Mucosa of descending colon (tissue), 3 donors: ENCODE measurements around the gene CASZ1. TPM values are rescaled to one million over a fixed set of nuclear protein-coding genes. Genes with fewer than 3 reads are reported as not detected.

ENCODE experiments used
- ATAC-seq: fragments of 200-7000 bp; cut with Tn5 transposase; one replicate; pipeline ENCODE4 v1.9.1; 2020; ENCODE audit warnings: mild to moderate bottlenecking, moderate library complexity
- DNase-seq, 3 donors: peaks; one replicate each; pipeline ENCODE4 v3.0.0-alpha.2; 2020
- H3K36me3 ChIP-seq: fragments of 200-600 bp; one replicate; pipeline ENCODE4 v1.8.0; 2021; ENCODE audit warnings: low read depth, mild to moderate bottlenecking
- H3K4me1 ChIP-seq: fragments of 200-600 bp; one replicate; pipeline ENCODE4 v1.8.0; 2021; ENCODE audit warnings: low read depth, mild to moderate bottlenecking
- H3K4me3 ChIP-seq: fragments of 200-600 bp; one replicate; pipeline ENCODE4 v1.8.0; 2021; ENCODE audit warnings: mild to moderate bottlenecking
- H3K9me3 ChIP-seq: fragments of 200-600 bp; one replicate; pipeline ENCODE4 v1.8.0; 2021; ENCODE audit warnings: mild to moderate bottlenecking
- CTCF ChIP-seq: fragments of 200-600 bp; IDR thresholded peaks from one replicate; pipeline ENCODE4 v1.8.0; 2022; ENCODE audit warnings: antibody characterized with exemption, mild to moderate bottlenecking
- intact Hi-C, 2 donors: fragments of 100-400 bp; cut with DNase I in 1 of 2; cut with micrococcal nuclease in 1 of 2; formaldehyde crosslinking; loops; one replicate each; pipeline versions ENCODE4 v1.11.0 to v1.11.1; 2022; cut with DNase I, micrococcal nuclease
- total RNA-seq, 3 donors: library from RNA; stranded (reverse); fragmentation: NEBNext Ultra II Directional in 2 of 3; extraction: Animal tissue kit (Norgen Biotek cat#: 25700) in 2 of 3; gene quantifications; one replicate each; pipeline versions ENCODE4 v1.2.1 to v1.2.4, GENCODE V29; 2021 to 2023
- donor health status: DM: no; HTN: no; CAD: no; lungs with moderate emphysema.
- donor health status: DM: no; HTN: no; CAD: no.
- donor health status: DM: no; HTN: yes; CAD: no.

Gene CASZ1
- total RNA-seq, 3 donors from 2014 or later, result 66.5 to 110 (median 84.5) TPM

GRCh38 chr1:10707208-10707607, 89.2 kb downstream of the CASZ1 start:
- Histone ChIP-seq H3K36me3 (no peaks in the 10 kb centered on the region), H3K4me3 (no peak overlapping the region), H3K9me3 (no peaks in the 10 kb centered on the region), H3K4me1 (no peaks in the 10 kb centered on the region)
- intact Hi-C loops, result no loop called here
- ATAC-seq, result no peak
- no peak for DNase-seq
- no peak for TF ChIP-seq CTCF

- no peak for TF ChIP-seq CTCF
- no peak for DNase-seq
- no peaks in the 10 kb centered on the region for H3K36me3 ChIP-seq
- ATAC-seq, result no peak
- no peak overlapping the region for H3K4me3 ChIP-seq
- H3K9me3 ChIP-seq, result no peaks in the 10 kb centered on the region
- H3K4me1 ChIP-seq, result no peaks in the 10 kb centered on the region
- intact Hi-C loops, result no loop called here
Measured at GRCh38 chr1:10706376-10706913, 90.0 kb downstream of the CASZ1 start.

GRCh38 chr1:10705953-10706352, 90.5 kb downstream of the CASZ1 start:
- Histone ChIP-seq H3K36me3 (no peaks in the 10 kb centered on the region), H3K4me1 (no peaks in the 10 kb centered on the region), H3K4me3 (no peak overlapping the region), H3K9me3 (no peaks in the 10 kb centered on the region)
- DNase-seq (no peak), ATAC-seq (no peak)
- intact Hi-C loops, result no loop called here
- no peak for TF ChIP-seq CTCF

- DNase-seq, result no peak
- H3K4me3 ChIP-seq, result no peak overlapping the region
- intact Hi-C loops, result no loop called here
- no peak for ATAC-seq
- H3K9me3 ChIP-seq, result no peaks in the 10 kb centered on the region
- H3K4me1 ChIP-seq, result no peaks in the 10 kb centered on the region
- H3K36me3 ChIP-seq, result no peaks in the 10 kb centered on the region
- TF ChIP-seq CTCF, result no peak
Measured at GRCh38 chr1:10704368-10704882, 92.0 kb downstream of the CASZ1 start.

- intact Hi-C loops, result no loop called here
- no peak overlapping the region for H3K4me3 ChIP-seq
- no peaks in the 10 kb centered on the region for H3K4me1 ChIP-seq
- H3K9me3 ChIP-seq, result no peaks in the 10 kb centered on the region
- TF ChIP-seq CTCF, result no peak
- ATAC-seq, result peak; percentile 4
- no peak for DNase-seq
- no peaks in the 10 kb centered on the region for H3K36me3 ChIP-seq
Measured at GRCh38 chr1:10703702-10704101, 92.7 kb downstream of the CASZ1 start.

GRCh38 chr1:10701145-10701544, 95.3 kb downstream of the CASZ1 start:
- intact Hi-C loops, result no loop called here
- H3K9me3 ChIP-seq, result no peaks in the 10 kb centered on the region
- DNase-seq, result no peak
- no peak for ATAC-seq
- no peak overlapping the region for H3K4me3 ChIP-seq
- no peaks in the 10 kb centered on the region for H3K36me3 ChIP-seq
- no peak for TF ChIP-seq CTCF
- no peaks in the 10 kb centered on the region for H3K4me1 ChIP-seq
